GM04503 (cell line): ENCODE results near the gene UBN2.

Source experiments
- DNase-seq: peaks from one replicate; pipeline ENCODE4 v3.0.0-alpha.2; 2012; ENCODE audit warnings: low read depth

UBN2 gene

GRCh38 chr7:139355320-139355719 lies 124.3 kb downstream of the UBN2 start:
- DNase-seq: no peak
